Hepatocyte (in vitro differentiated cells): ENCODE data around the gene SRPK2.

Experiments used
- CTCF ChIP-seq: fragments of 200-600 bp; sonication (generic); IDR thresholded peaks from 2 replicates; pipeline ENCODE4 v1.5.1; 2016; ENCODE audit warnings: antibody characterized with exemption, mild to moderate bottlenecking; ENCODE audit not compliant: poor library complexity
- EZH2 ChIP-seq: fragments of 200-600 bp; sonication (generic); IDR thresholded peaks from 2 replicates; pipeline ENCODE4 v1.6.1; 2016; ENCODE audit warnings: antibody characterized with exemption, mild to moderate bottlenecking, borderline replicate concordance

GRCh38 chr7:105163718-105164117 lies 225.0 kb downstream of the SRPK2 start:
- no peak for TF ChIP-seq CTCF
- TF ChIP-seq EZH2 = no peak
